ENCODE results near the gene IGF2BP1.
"Not testable (repeated sequence)": the region's sequence is repeated elsewhere in the genome, so short reads cannot be mapped to it uniquely, and the experiment has no call there.

Gene IGF2BP1

DNA sequence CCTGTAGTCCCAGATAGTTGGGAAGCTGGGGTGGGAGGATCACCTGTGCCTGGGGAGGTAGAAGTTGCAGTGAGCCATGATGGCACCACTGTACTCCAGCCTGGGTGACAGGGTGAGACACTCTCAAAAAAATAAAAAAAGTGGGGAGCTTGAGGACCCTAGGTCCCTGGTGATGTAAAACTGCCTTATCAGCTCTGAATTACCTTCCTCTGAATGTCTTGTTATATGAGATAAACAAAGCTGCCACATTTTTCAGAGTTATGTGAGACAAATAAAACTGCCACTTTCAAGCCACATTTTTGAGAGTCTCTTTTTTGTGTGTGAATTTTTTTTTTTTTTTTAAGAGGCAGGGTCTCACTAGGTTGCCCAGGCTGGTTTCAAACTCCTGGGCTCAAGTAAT lies 103.4 kb downstream of the IGF2BP1 start:
- DNase-seq (ENCODE audit: low spot score), result no peak

DNA sequence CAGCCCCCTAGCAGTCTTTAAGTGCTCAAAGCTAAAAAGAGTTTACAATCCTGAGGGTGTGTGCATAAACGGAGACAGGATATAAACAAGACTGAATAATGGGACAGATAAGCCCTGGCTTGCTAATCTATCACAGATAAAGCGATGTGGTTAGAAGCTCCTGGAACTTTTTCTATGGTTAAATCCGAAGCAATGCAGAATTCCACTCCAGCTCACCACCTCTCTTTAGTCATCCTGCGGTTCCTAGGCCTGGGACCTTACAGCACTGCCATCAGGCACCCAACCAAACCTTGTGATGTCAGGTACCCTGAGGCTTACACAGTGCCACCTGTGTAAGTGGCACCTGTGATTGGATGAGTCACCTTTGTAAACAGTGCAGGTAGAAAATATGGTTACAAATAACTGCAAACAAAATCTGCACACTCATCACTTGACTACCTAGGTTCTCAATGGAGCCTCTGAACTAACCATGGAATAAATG lies 103.9 kb downstream of the IGF2BP1 start:
- peak; percentile 31 for DNase-seq (ENCODE audit: low spot score)

DNA sequence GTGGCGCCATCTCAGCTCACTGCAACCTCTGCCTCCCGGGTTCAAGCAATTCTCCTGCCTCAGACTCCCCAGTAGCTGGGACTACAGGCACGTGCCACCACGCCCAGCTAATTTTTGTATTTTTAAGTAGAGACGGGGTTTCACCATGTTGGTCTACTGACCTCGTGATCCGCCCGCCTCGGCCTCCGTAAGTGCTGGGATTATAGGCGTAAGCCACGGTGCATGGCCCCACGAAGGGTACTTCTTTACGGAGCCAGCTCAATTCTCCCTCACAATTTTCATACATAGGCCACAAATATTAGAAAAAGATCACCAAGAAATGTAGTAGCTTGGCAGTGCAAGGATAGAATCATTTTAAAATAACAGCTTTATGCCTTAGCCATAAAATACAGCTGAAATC lies 106.2 kb downstream of the IGF2BP1 start:
- DNase-seq (ENCODE audit: low spot score), result not testable (repeated sequence)

DNA sequence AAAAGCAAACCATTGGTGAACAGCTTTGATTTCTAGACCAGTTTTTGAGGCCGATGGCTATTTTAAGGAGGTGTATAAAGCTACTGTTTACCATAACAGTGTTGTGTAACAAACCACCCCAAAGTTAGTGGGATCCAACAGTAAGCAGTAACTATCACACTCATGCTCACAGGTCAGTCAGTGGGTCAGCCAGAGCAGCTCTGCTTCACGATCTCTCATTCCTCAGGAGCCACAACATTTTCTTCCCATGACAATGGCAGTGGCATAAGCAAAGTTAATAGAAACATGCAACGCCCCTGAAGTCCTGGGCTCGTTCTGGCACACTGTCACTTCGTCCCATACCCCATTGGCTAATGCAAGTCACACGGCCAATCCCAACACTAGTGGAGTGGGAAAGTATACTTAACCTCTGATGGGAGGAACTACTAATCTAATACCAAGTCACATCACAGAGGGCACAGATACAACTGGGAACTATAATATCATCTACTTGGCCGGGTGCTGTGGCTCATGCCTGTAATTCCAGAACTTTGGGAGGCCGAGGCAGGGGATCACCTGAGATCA lies 107.4 kb downstream of the IGF2BP1 start:
- DNase-seq (ENCODE audit: low spot score), result peak; percentile 68
